Type B pancreatic cell (in vitro differentiated cells): Measurements from ENCODE around the gene CFAP57. TPM values are rescaled to one million over a fixed set of nuclear protein-coding genes. Genes with fewer than 3 reads are reported as not detected.

Source experiments
- DNase-seq: peaks from one replicate; pipeline ENCODE4 v3.0.0; 2021; ENCODE audit warnings: mixed read lengths; ENCODE audit not compliant: unreplicated experiment; ENCODE audit errors: extremely low spot score
- H3K27ac Mint-ChIP-seq: 2 replicates; pipeline ENCODE4 v1.8.0; 2021; ENCODE audit warnings: mild to moderate bottlenecking, mixed read lengths
- H3K27me3 Mint-ChIP-seq: 2 replicates; pipeline ENCODE4 v1.8.0; 2021; ENCODE audit warnings: mixed read lengths
- H3K36me3 Mint-ChIP-seq: 2 replicates; pipeline ENCODE4 v1.8.0; 2021; ENCODE audit warnings: mixed read lengths
- H3K4me1 Mint-ChIP-seq: one replicate; pipeline ENCODE4 v1.8.0; 2021; ENCODE audit warnings: mixed read lengths; ENCODE audit not compliant: unreplicated experiment
- H3K4me3 Mint-ChIP-seq: 2 replicates; pipeline ENCODE4 v1.8.0; 2021; ENCODE audit warnings: mild to moderate bottlenecking, mixed read lengths
- H3K9me3 Mint-ChIP-seq: 2 replicates; pipeline ENCODE4 v1.8.0; 2021; ENCODE audit warnings: mixed read lengths
- CTCF ChIP-seq: fragments of 200-600 bp; sonication (generic); conservative IDR thresholded peaks from 2 replicates; pipeline ENCODE4 v1.5.0; 2021; ENCODE audit warnings: antibody characterized with exemption, mild to moderate bottlenecking
- total RNA-seq: library from RNA; stranded (reverse); gene quantifications from 2 replicates; pipeline ENCODE4 v1.2.1, GENCODE V29; 2021; ENCODE audit warnings: low replicate concordance

CFAP57 gene
- total RNA-seq, 1 donor from 2014 or later = 1.8 TPM

- no peaks in the 10 kb centered on the region for H3K36me3 Mint-ChIP-seq
- H3K4me1 Mint-ChIP-seq = peaks cover 12% of the 10 kb centered on the region
- H3K4me3 Mint-ChIP-seq = no peak overlapping the region
- H3K27me3 Mint-ChIP-seq = no peaks in the 10 kb centered on the region
- no peak overlapping the region for H3K27ac Mint-ChIP-seq
- no peak for DNase-seq
- H3K9me3 Mint-ChIP-seq = no peaks in the 10 kb centered on the region
- no peak for TF ChIP-seq CTCF
These were observed 108.6 kb downstream of the CFAP57 start for GRCh38 chr1:43280692-43281091.

- Mint-ChIP-seq H3K4me3 (no peak overlapping the region), H3K4me1 (peaks cover 12% of the 10 kb centered on the region), H3K27me3 (no peaks in the 10 kb centered on the region), H3K36me3 (no peaks in the 10 kb centered on the region), H3K27ac (no peak overlapping the region), H3K9me3 (no peaks in the 10 kb centered on the region)
- DNase-seq = no peak
- TF ChIP-seq CTCF = no peak
These were observed 110.4 kb downstream of the CFAP57 start for GRCh38 chr1:43282220-43283195.

GRCh38 chr1:43284065-43284464 lies 111.9 kb downstream of the CFAP57 start:
- peaks cover 12% of the 10 kb centered on the region for H3K4me1 Mint-ChIP-seq
- no peak for DNase-seq
- TF ChIP-seq CTCF = no peak
- no peak overlapping the region for H3K27ac Mint-ChIP-seq
- peak overlapping the region; percentile 94 for H3K4me3 Mint-ChIP-seq
- H3K9me3 Mint-ChIP-seq = no peaks in the 10 kb centered on the region
- peaks cover 3% of the 10 kb centered on the region for H3K27me3 Mint-ChIP-seq
- no peaks in the 10 kb centered on the region for H3K36me3 Mint-ChIP-seq

- H3K27ac Mint-ChIP-seq = peak overlapping the region; percentile 80
- peak overlapping the region; percentile 94 for H3K4me3 Mint-ChIP-seq
- no peaks in the 10 kb centered on the region for H3K36me3 Mint-ChIP-seq
- no peaks in the 10 kb centered on the region for H3K9me3 Mint-ChIP-seq
- peaks cover 12% of the 10 kb centered on the region for H3K4me1 Mint-ChIP-seq
- peaks cover 3% of the 10 kb centered on the region for H3K27me3 Mint-ChIP-seq
- no peak for TF ChIP-seq CTCF
- no peak for DNase-seq
These were observed 112.5 kb downstream of the CFAP57 start for GRCh38 chr1:43284546-43285110.

- Mint-ChIP-seq H3K27ac (peak within 1 kb of the TSS; percentile 80), H3K9me3 (no peaks in the 10 kb centered on the region), H3K36me3 (no peaks in the 10 kb centered on the region), H3K4me3 (peak within 1 kb of the TSS; percentile 94), H3K27me3 (peaks cover 3% of the 10 kb centered on the region), H3K4me1 (peaks cover 12% of the 10 kb centered on the region)
- no peak for TF ChIP-seq CTCF
- DNase-seq = no peak
These were observed 113.3 kb downstream of the CFAP57 start, which contains the start of gene C1orf210 for GRCh38 chr1:43285269-43285990. TSS of gene C1orf210 (minus strand) at chr1:43285581. CDS start at chr1:43283270, 2,311 bp downstream.
